ENCODE results near the gene PAPPA.

Gene PAPPA

DNA sequence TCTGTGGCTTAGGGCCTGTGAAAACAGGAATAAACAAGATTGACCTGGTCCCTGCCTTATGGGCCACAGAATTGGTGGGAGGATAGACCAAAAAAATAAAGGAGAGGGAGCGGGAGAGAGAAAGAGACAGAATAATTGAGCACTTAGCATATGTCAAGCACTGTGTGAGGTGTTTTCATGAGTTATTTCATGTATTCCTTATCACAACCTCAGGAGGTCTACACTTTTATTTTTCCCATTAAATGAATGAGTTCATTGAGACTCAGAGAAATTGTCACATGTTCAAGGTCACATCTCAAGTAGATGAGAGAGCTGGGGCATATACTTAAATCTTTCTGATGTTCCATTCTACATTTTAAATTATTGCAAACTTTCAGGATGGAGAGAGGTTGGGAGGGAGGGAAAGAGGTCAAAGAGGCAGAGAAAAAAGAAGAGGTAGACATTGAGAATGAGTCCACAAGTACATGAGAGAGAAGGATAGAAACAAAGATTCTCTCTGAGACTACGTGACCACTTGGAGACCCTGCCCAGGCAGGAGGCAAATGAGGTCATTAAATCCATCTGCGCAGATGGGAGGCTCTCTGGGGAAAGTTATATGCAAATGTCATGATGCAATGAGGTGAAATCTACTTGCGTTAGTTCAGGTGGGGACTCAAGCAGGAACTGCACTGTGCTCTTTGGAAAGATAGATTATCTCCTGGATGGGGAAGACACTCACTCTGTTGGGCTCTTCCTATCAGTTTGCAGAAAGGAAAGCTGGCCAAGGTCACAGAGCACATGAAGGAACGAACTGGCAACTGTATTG, 241.5 kb downstream of the PAPPA start:
- Mint-ChIP-seq H3K9me3 (no peaks in the 10 kb centered on the region), H3K27ac (no peak overlapping the region), H3K4me1 (ENCODE audit: low read depth) (no peaks in the 10 kb centered on the region), H3K36me3 (ENCODE audit: low read depth) (no peaks in the 10 kb centered on the region), H3K27me3 (no peaks in the 10 kb centered on the region), H3K4me3 (no peak overlapping the region)
- no peak for DNase-seq

DNA sequence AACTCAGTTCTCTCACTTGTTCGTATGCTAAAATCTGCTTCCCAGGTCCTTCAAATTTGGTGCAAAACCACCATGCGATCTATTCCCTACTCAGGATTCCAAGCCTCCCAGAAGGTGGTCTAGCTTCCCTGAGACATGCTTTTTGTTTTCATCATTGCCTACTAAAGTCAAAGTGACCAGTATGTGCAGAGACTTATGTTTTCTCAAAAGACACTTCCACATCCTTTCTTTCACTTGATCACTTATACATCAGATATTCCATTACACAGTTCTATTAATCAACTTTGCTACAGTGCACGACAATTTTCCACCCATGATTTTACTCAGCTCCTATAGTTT, 242.1 kb downstream of the PAPPA start:
- Mint-ChIP-seq H3K9me3 (no peaks in the 10 kb centered on the region), H3K36me3 (ENCODE audit: low read depth) (no peaks in the 10 kb centered on the region), H3K4me3 (no peak overlapping the region), H3K4me1 (ENCODE audit: low read depth) (no peaks in the 10 kb centered on the region), H3K27me3 (no peaks in the 10 kb centered on the region), H3K27ac (no peak overlapping the region)
- no peak for DNase-seq

DNA sequence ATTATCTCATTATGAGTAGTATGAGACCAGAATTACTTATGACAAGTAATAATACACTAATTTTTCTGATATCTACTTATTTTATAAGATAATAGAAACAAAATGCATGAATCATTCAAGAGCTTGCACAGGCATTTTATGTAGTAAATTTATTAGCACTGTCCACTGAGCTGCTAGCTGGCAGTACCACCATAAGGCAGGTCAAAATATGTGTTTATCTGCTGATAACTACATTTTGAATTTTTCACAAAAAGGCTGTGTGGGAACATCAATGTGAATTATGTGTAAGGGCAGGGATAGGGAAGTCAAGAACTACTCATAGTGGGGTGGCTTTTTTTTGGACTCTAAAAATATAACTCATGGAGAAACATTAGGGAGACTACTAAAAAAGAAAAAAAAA, 249.6 kb downstream of the PAPPA start:
- H3K4me1 Mint-ChIP-seq (ENCODE audit: low read depth) = no peaks in the 10 kb centered on the region
- H3K36me3 Mint-ChIP-seq (ENCODE audit: low read depth) = no peaks in the 10 kb centered on the region
- no peaks in the 10 kb centered on the region for H3K9me3 Mint-ChIP-seq

DNA sequence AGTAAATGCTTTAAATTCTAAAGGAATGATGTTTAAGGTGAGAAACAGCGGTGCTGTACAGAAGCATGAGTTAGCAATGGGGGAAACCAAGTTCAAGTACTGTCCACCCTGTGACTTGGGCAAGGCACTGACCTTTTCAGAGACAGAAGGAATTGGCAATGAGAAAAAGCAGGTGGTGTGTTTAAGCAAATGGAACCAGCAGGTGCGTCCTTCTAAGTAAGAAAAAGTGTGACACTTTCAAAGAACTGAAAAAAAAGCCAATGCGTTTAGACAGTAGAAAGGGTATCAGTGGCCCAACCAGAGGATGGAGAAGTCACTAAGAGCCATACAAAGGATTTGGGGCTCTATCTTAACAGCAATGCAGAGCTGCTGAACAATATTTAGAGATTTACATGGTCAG, 250.6 kb downstream of the PAPPA start:
- Mint-ChIP-seq H3K9me3 (no peaks in the 10 kb centered on the region), H3K4me1 (ENCODE audit: low read depth) (no peaks in the 10 kb centered on the region), H3K27me3 (no peaks in the 10 kb centered on the region), H3K27ac (no peak overlapping the region), H3K4me3 (no peak overlapping the region), H3K36me3 (ENCODE audit: low read depth) (no peaks in the 10 kb centered on the region)
- no peak for DNase-seq

More for the DNA sequence above, 249.6 kb downstream of the PAPPA start:
- H3K4me3 Mint-ChIP-seq = no peak overlapping the region
- H3K27ac Mint-ChIP-seq = no peak overlapping the region
- no peaks in the 10 kb centered on the region for H3K27me3 Mint-ChIP-seq
- no peak for DNase-seq

- H3K4me1 Mint-ChIP-seq (ENCODE audit: low read depth) = no peaks in the 10 kb centered on the region
- H3K27me3 Mint-ChIP-seq = no peaks in the 10 kb centered on the region
- no peaks in the 10 kb centered on the region for H3K9me3 Mint-ChIP-seq
- H3K36me3 Mint-ChIP-seq (ENCODE audit: low read depth) = no peaks in the 10 kb centered on the region
- H3K27ac Mint-ChIP-seq = no peak overlapping the region
- DNase-seq = no peak
- H3K4me3 Mint-ChIP-seq = no peak overlapping the region
Measured at GRCh38 chr9:116405321-116405720, 251.7 kb downstream of the PAPPA start.

DNA sequence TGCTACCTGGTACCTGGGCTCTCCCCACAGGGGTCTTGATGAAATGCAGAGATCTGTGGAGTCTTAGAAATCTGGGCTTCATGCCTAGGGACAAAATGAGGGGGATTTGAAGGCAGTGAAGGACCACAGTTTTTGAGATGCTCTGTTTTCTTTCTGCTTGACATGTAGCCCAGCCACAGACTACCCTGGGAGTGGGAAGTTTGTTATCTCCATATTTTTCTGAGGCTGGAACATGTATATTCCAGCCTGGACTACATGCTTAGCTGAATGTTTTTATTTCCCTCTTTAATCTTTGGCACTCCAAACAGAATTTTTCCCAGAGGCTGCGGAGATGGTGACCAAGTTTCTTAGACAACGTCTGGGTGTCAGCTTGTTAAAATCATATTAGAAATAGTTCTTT, 252.9 kb downstream of the PAPPA start:
- no peak overlapping the region for H3K27ac Mint-ChIP-seq
- no peak overlapping the region for H3K4me3 Mint-ChIP-seq
- no peaks in the 10 kb centered on the region for H3K4me1 Mint-ChIP-seq (ENCODE audit: low read depth)
- no peaks in the 10 kb centered on the region for H3K27me3 Mint-ChIP-seq
- no peaks in the 10 kb centered on the region for H3K36me3 Mint-ChIP-seq (ENCODE audit: low read depth)
- H3K9me3 Mint-ChIP-seq = no peaks in the 10 kb centered on the region
- no peak for DNase-seq

GRCh38 chr9:116409129-116409528, 255.5 kb downstream of the PAPPA start:
- no peak for DNase-seq
- no peaks in the 10 kb centered on the region for H3K4me1 Mint-ChIP-seq (ENCODE audit: low read depth)
- no peak overlapping the region for H3K27ac Mint-ChIP-seq
- H3K36me3 Mint-ChIP-seq (ENCODE audit: low read depth) = no peaks in the 10 kb centered on the region
- no peak overlapping the region for H3K4me3 Mint-ChIP-seq
- no peaks in the 10 kb centered on the region for H3K27me3 Mint-ChIP-seq
- no peaks in the 10 kb centered on the region for H3K9me3 Mint-ChIP-seq

DNA sequence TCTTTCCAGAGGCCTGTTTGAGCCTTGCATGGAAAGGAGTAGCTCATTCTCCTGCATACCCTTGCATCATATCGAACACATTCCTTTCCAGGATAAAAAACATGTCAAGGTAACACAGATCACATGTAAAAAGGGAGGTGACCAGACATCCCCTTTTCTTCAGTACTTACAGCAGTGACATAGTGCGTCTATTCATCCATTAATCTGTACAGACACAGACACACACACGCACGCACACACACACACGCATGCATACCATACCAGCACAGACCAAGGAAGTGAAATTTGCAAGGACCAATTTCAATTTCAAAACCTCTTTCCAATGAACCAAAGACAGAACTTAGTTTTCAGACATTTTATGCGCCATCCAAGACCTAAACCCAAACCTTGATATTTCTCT, 256.0 kb downstream of the PAPPA start:
- Mint-ChIP-seq H3K4me3 (no peak overlapping the region), H3K27ac (no peak overlapping the region), H3K9me3 (no peaks in the 10 kb centered on the region), H3K4me1 (ENCODE audit: low read depth) (no peaks in the 10 kb centered on the region), H3K36me3 (ENCODE audit: low read depth) (no peaks in the 10 kb centered on the region), H3K27me3 (no peaks in the 10 kb centered on the region)
- DNase-seq = no peak

- Mint-ChIP-seq H3K27ac (no peak overlapping the region), H3K36me3 (ENCODE audit: low read depth) (no peaks in the 10 kb centered on the region), H3K27me3 (no peaks in the 10 kb centered on the region), H3K4me1 (ENCODE audit: low read depth) (no peaks in the 10 kb centered on the region), H3K9me3 (no peaks in the 10 kb centered on the region), H3K4me3 (no peak overlapping the region)
- no peak for DNase-seq
Measured at GRCh38 chr9:116411506-116411905, 257.9 kb downstream of the PAPPA start.

DNA sequence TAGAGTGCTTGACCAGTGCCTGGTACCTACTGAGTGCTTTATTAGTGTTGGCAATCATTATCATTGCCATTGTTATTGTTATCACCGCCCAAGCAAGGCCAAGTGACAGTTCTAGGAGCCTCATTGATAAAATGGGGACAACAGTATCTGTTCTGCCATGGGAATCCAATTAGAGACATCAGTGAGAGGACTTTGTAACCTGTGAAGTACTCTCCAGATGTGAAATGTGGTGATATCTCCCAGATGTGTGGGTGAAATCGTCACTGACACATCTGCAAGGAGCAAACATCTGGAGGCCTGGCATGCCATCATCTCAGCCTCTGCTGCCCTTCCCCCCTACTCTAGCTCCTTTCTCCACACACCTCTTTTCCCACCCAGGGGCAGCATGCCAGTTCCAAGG, 260.8 kb downstream of the PAPPA start:
- Mint-ChIP-seq H3K27me3 (no peaks in the 10 kb centered on the region), H3K4me3 (no peak overlapping the region), H3K36me3 (ENCODE audit: low read depth) (no peaks in the 10 kb centered on the region), H3K9me3 (no peaks in the 10 kb centered on the region), H3K27ac (no peak overlapping the region), H3K4me1 (ENCODE audit: low read depth) (no peaks in the 10 kb centered on the region)
- DNase-seq = no peak

DNA sequence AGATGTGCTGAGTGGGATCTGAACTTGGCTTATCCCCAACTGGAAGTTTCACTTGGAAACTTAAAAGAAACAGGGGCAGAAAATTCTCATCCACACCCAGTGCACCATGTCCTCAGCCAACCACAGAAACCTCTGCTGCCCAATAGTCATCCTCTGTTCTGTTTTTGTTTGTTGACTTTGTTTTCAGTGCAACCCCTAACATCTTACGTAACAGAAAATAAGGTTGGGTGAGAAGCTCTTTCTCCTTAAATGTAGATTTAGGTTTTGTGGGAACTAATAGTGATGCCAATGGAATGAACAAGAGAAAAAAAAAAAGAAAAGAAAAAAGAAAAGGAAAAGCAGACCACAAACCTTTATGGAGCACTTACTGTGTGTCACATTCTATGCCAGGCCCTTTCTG, 262.8 kb downstream of the PAPPA start:
- no peak overlapping the region for H3K4me3 Mint-ChIP-seq
- no peak for DNase-seq
- no peaks in the 10 kb centered on the region for H3K4me1 Mint-ChIP-seq (ENCODE audit: low read depth)
- H3K36me3 Mint-ChIP-seq (ENCODE audit: low read depth) = no peaks in the 10 kb centered on the region
- no peak overlapping the region for H3K27ac Mint-ChIP-seq
- no peaks in the 10 kb centered on the region for H3K9me3 Mint-ChIP-seq
- H3K27me3 Mint-ChIP-seq = no peaks in the 10 kb centered on the region

DNA sequence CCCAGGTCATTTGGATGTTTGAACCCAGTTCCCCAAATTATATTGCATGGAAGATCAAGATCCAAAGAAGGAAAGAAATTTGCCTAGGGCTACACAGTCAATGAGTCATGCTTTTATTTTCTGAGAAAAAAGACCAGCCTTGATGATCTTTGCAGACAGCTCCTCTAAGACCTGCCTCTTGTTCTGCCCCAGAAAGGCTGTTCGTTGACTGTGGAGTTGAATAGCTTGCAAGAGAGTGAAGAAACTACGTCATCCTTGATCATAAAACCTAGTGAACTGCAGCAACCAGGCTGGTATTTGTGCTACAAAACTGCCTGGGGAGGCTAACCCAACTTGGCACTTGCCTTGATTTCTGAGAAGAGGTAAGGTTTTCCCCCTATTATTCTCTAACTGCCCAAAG, 263.9 kb downstream of the PAPPA start:
- no peak overlapping the region for H3K4me3 Mint-ChIP-seq
- no peaks in the 10 kb centered on the region for H3K9me3 Mint-ChIP-seq
- no peaks in the 10 kb centered on the region for H3K36me3 Mint-ChIP-seq (ENCODE audit: low read depth)
- no peak for DNase-seq
- no peak overlapping the region for H3K27ac Mint-ChIP-seq
- H3K27me3 Mint-ChIP-seq = no peaks in the 10 kb centered on the region
- H3K4me1 Mint-ChIP-seq (ENCODE audit: low read depth) = no peaks in the 10 kb centered on the region

GRCh38 chr9:116419181-116419580, 265.6 kb downstream of the PAPPA start:
- H3K9me3 Mint-ChIP-seq = no peaks in the 10 kb centered on the region
- H3K27me3 Mint-ChIP-seq = no peaks in the 10 kb centered on the region
- H3K27ac Mint-ChIP-seq = no peak overlapping the region
- H3K4me1 Mint-ChIP-seq (ENCODE audit: low read depth) = no peaks in the 10 kb centered on the region
- no peak overlapping the region for H3K4me3 Mint-ChIP-seq
- no peaks in the 10 kb centered on the region for H3K36me3 Mint-ChIP-seq (ENCODE audit: low read depth)
- DNase-seq = no peak

DNA sequence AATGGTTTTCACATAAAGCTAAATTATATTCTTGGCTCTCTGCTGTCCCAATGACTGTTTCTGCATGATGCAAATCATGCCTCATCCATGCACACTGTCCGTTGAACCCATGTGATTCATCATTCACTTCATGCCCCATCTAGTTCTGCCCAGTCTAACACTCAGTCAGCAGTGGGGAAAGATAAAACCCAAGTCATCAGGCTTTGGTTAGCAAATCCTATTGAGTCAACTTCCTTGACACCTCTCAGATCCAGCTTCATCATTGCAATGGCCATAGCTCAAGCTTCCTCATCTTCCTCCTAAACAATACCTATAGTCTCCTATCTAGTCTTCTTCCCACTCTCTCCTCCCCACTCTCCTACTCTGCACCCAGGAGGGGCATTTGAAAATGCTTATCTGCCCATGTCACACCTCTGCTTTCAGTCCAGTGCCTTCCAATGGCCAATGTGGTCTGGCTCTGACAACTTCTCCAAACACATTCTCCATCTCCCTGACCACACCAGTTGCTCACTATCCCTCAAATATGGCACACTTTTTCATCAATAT, 267.5 kb downstream of the PAPPA start:
- Mint-ChIP-seq H3K27ac (no peak overlapping the region), H3K4me3 (no peak overlapping the region), H3K4me1 (ENCODE audit: low read depth) (no peaks in the 10 kb centered on the region), H3K27me3 (no peaks in the 10 kb centered on the region), H3K9me3 (no peaks in the 10 kb centered on the region), H3K36me3 (ENCODE audit: low read depth) (peaks cover 8% of the 10 kb centered on the region)
- DNase-seq = no peak

DNA sequence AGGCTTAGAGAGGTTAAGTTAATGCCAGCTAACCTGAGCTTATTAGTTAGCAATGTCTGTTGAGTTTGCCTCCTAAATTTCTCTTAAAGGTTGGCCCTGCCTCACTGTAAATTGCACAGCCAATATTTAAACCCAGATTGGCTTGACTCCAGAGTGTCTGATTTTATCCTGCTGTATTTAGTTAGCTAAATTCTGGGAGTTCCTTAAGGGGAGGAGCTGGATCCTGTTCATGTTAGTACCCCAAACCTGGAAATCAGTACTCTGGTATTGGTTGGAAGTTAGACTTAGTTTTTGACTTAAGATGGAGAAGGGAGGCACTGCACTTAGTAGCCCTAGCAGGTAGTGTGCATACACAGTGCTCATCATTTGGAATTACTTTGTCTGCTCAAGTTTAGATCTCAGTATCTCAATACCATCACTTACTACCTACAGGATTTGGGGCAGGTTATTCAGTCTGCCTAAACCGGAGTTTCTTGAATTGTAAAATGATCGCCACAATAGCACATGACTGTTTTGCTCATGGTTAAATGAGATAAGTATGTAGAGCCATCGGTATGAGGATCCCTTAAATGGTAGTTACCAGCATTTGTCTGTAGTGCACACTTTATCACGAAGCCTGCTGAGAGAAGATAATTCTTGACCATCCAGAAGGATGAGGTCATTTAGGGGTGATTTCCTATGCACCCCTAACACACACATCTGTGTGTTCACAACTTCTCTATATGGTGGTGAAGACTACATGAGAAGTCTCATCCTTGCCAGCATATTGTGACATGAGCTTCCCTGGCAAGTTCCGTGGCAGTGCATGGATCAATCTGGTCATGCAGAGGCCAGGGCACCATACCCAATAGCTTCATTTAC, 268.8 kb downstream of the PAPPA start:
- H3K4me1 Mint-ChIP-seq (ENCODE audit: low read depth) = no peaks in the 10 kb centered on the region
- H3K4me3 Mint-ChIP-seq = no peak overlapping the region
- no peak overlapping the region for H3K27ac Mint-ChIP-seq
- H3K9me3 Mint-ChIP-seq = no peaks in the 10 kb centered on the region
- no peaks in the 10 kb centered on the region for H3K27me3 Mint-ChIP-seq
- DNase-seq = no peak
- H3K36me3 Mint-ChIP-seq (ENCODE audit: low read depth) = peaks cover 8% of the 10 kb centered on the region
